Stimulated activated naive CD8-positive, alpha-beta T cell treated with anti-CD3 and anti-CD28 coated beads, Interleukin-15, Interleukin-2, amounts not matched to agents 100 U/mL and 50 U/mL, for 24 hours (primary cell): ENCODE data around the gene OR4Q2.
"Not testable (repeated sequence)": the region's sequence is repeated elsewhere in the genome, so short reads cannot be mapped to it uniquely, and the experiment has no call there.

Source experiments
- ATAC-seq: fragments of 150-1000 bp; cut with Tn5 transposase; one replicate; pipeline ENCODE4 v1.10.0; 2021
- DNase-seq: peaks from one replicate; pipeline ENCODE4 v3.0.0; 2021

Gene OR4Q2

DNA sequence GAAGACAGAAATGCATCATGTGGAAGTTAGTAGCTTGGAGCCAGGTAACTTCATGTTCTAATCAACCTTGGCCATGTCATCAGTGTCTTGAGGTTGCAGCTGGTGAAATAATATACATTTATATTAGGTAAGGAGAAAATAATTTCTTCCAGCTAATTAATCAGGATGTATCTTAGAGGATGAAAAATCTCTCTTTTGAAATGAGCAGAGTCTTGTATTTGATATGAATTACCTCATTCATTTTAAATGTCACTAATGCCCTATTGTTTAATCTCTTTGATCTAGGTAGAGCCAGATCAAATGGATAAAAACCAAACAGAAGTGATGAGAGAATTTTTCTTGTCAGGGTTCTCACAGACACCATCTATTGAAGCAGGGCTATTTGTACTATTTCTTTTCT lies at the start of gene OR4Q2:
OR4Q2 (plus strand) TSS at position 301 of the 400 bp plus-strand sequence.
- DNase-seq (no peak), ATAC-seq (no peak)

DNA sequence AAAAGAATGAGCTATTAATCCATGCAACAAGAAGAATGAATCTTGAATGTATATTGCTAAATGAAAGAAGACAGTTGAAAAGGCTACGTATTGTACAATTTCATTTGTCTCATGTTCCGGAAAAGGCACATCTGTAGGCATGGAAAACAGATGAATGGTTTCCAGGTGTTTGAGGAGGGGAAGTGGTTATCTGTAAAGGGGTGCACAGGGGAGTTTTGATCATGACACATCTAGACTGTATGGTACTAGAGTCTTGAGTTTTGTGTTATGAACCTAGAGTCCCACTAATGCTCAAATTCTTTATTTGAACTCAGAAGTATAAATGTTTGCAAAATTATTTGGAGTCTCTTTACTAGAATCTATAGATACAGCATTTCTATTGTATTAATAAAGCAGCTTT lies 32.2 kb upstream of the OR4Q2 start:
- not testable (repeated sequence) for ATAC-seq, DNase-seq

DNA sequence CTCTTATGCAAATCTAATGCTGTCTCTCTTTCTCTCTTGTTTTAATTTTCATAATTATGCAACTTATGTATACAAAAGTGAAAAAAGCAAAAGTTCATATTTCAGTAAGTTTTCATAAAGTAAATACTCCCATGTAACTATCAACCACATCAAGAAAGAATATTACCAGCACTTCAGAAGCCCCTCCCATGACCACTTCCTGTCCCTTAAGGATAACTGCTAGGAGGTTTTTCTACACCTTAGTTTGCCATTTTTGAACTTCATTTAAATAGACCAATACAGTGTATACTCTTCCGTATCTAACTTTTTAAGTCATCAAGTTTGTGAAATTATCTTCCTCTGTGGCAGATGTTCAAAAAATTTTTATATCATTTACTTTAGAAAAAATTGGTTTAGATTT lies 27.1 kb upstream of the OR4Q2 start:
- ATAC-seq (no peak), DNase-seq (no peak)

DNA sequence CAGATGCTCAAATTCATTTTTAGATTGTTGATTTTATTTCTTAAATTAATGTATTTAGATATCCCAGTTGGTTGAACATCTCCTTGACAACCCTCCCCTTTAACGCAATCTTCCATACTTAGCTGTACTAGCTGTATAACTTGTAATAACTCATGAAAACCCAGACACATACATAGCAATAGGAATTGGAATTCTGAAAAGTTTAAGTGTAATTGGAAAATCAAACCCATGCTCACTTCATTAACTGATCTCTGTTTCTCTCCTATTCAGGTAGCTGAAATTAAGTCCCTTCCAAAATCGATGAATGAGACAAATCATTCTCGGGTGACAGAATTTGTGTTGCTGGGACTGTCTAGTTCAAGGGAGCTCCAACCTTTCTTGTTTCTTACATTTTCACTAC lies 26.7 kb upstream of the OR4Q2 start, which contains the start of gene OR4K15:
OR4K15 (plus strand) TSS at position 301 of the 400 bp plus-strand sequence; CDS start at position 301, 0 bp downstream.
- DNase-seq (no peak), ATAC-seq (no peak)

DNA sequence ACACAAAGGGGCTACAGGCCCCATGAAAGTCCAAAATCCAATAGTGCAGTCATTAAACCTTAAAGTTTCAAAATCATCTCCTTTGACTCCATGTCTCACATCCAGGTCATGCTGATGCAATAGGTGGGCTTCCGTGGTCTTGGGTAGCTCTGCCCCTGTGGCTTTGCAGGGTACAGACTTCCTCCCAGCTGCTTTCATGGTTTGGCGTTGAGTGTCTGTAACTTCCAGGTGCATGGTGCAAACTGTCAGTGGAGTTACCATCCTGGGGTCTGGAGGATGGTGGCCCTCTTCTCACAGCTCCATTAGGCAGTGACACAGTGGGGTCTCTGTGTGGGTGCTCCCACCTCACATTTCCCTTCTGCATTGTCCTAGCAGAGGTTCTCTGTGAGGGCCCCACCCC lies 8.5 kb upstream of the OR4Q2 start:
- no peak for ATAC-seq
- no peak for DNase-seq

DNA sequence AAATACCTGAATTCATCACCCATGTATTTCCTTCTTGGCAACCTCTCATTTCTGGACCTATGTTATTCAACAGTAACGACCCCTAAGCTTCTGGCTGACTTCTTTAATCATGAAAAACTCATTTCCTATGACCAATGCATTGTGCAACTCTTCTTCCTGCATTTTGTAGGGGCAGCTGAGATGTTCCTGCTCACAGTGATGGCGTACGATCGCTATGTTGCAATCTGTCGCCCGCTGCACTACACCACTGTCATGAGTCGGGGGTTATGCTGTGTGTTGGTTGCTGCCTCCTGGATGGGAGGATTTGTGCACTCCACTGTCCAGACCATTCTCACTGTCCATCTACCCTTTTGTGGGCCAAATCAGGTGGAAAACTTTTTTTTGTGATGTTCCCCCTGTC lies 356 bp downstream of the OR4Q2 start:
- DNase-seq (no peak), ATAC-seq (no peak)

DNA sequence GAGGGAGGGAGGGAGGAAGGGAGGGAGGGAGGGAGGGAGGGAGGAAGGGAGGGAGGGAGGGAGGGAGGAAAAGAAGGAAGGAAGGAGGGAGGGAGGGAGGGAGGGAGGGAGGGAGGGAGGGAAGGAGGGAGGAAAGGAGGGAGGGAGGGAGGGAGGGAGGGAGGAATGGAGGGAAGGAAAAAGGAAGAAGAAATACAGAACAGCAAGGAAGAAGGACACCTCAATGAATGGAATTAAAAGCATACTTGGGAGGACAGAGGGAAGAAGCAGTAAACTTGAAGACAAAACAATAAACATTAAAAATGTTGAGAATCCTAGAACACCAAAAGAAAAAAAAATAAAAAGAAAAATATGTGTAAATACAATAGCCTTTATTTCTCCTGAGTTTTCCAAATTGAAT lies 6.2 kb downstream of the OR4Q2 start:
- no peak for ATAC-seq
- no peak for DNase-seq

DNA sequence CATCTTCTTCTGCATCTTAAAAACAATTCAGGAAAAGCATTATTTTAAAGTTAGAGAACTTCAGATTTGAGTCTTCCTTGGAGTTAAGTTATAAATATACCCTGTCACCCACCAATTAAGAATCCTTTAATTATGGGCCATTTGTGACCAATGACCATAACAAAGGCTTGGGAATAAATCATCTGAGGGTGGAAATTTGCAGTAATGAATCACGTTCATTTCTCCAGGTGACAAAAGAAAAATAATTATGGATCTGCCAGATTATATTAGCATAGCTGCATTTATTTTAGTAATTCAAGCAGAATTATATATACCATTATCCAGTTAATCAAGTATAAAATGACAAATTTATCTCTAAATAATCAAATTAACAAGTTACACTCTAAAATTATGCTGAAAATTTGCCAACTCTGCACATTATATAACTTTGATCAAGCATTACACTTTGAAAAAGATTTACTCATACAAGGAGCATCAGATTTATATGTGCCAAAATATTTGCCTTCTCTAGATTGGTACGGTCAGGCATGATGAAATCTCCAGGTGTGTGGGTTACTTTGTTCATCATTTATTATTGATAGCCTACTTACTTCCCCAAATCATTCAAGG lies 17.4 kb downstream of the OR4Q2 start, which contains the start of gene OR4K14:
OR4K14 (minus strand) TSS at position 51 of the 609 bp plus-strand sequence. CDS start 4,114 bp downstream, outside the sequence.
- ATAC-seq (no peak), DNase-seq (no peak)

DNA sequence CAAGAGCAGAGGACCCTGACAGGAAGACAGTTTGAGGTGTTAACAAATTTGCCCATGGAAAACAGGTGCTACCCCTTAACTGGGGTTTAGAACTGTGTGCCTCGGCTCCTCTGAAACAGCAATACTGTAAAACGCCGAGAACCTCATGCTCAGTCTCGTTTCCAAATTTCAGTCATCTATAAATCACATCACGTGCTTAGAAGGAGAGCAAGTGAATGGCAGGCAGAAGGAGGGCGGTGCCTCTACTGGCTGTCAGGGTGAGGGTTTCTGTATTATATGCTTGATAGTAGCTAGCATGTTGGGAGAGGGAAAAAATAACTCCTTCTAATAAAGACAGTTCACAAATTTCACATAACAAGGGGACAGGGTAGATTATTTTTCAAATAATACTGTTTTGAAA lies 29.1 kb downstream of the OR4Q2 start:
- ATAC-seq (no peak), DNase-seq (no peak)

DNA sequence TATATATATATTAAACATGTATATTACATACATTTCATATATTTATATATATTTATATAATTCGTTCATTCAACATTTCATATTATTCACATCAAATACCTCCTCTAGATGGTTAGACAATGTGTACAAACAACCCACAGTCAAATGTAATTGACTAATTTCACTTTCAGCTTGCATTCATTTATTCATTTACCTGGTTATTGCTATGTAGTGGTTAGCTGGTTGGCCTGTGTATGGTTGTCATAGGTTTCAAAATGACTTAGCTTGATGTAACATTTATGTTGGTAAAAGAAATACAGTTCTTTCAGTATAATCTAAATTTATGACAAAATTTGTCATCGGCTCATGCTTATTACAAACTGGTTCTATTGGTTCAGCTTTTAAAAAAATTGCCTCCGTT lies 33.5 kb downstream of the OR4Q2 start:
- DNase-seq (no peak), ATAC-seq (no peak)

DNA sequence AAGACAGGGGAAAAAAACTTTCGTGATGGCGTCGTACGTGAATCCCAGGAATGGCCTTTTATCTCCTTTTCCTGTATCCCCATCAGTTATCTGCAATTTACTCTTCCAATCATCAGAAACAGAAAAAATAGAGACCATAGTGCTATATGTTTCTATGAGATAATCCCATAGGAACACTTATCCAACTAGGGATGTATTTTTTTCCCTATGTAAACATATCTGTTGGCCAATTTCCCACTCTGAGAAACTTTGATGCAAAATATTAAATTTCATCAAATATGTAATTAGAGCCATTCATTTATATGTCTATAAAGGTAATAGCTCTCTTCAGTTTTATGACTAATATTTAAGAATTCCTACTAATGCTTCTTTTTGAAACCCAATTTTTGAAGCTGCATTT lies 34.0 kb downstream of the OR4Q2 start, which contains the start of gene OR4K13:
OR4K13 (minus strand) TSS at position 101 of the 400 bp plus-strand sequence. CDS start 1,280 bp downstream, outside the sequence.
- ATAC-seq: no peak
- DNase-seq: no peak

DNA sequence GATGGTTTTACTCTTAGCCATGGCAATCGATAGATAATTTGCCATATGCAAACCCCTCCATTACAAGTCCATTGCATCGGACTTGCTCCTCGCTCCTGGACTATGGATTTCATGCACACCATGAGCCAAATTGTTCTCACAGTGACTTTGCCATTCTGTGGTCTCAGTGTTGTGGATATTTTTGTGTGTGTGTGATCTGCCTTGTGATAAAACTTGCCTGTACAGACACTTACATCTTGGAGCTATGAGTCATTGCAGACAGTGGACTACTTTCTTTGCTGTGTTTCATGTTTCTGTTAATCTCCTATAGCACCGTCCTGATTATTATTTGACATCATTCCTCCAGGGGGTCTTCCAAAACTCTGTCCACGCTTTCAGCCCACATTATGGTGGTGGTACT lies 42.3 kb downstream of the OR4Q2 start:
- DNase-seq (no peak), ATAC-seq (no peak)

DNA sequence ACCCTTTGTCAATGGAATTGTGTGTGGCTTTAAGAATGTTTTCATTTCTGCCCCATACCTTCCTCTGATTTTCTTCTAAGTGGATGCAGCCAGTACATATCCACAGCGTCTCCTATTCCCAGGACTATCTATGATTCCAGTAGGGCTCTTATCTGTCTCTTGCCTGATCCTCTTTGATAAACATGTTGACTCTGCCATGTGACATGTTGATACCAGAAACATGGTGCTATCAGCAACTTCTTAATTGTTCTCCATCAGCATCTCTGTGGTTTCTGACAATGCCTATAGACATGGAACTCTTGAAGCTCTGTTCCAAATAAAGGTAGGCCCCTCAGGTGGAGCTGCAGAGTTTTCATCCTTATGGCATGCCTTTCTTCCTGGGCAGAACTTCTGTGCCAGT lies 46.2 kb downstream of the OR4Q2 start:
- DNase-seq: no peak
- no peak for ATAC-seq
